Right cardiac atrium (tissue), 5 donors: Measurements from ENCODE around the gene ABCC9. TPM values are rescaled to one million over a fixed set of nuclear protein-coding genes. Genes with fewer than 3 reads are reported as not detected.

ENCODE experiments used
- polyA plus RNA-seq: library from polyadenylated mRNA; stranded (reverse); fragments of 200-250 nt; gene quantifications from one replicate; pipeline ENCODE4 v1.2.3, GENCODE V29; 2013
- total RNA-seq, 4 donors: library from RNA; stranded (reverse); fragmentation: NEBNext Ultra II Directional; extraction: Animal tissue kit (Norgen Biotek cat#: 25700); gene quantifications; one replicate each; pipeline ENCODE4 v1.2.1, GENCODE V29; 2021
- donor health status: healthy with polysubstance abuse.
- donor health status: DM: no; HTN: yes; CAD: no.
- donor health status: DM: no; HTN: no; CAD: no.
- donor health status: DM: no; HTN: yes; CAD: no; lungs with severe emphysema.
- donor health status: DM: yes; HTN: yes; CAD: no.

The ABCC9 gene
- total and polyA plus RNA-seq, 5 donors, result 12.1 to 67.8 (median 52.5) TPM

Other genes with a start within 250 kb of the ABCC9 start
- gene KCNJ8, start 166.7 kb downstream of the ABCC9 start, total RNA-seq, result 10 to 100 TPM; 37.5 to 45.0 (median 40.4) TPM
- gene KCNJ8, start 166.7 kb downstream of the ABCC9 start, polyA plus RNA-seq, result 25.7 TPM
- gene CMAS, start 104.8 kb upstream of the ABCC9 start, total RNA-seq, result 10 to 100 TPM; 43.2 to 60.0 (median 45.7) TPM
- gene CMAS, start 104.8 kb upstream of the ABCC9 start, polyA plus RNA-seq, result 50.0 TPM